Mesenchymal stem cell (in vitro differentiated cells and primary cell): Measurements from ENCODE around the gene ERI3.

Source experiments
- DNase-seq: peaks from one replicate; pipeline ENCODE4 v3.0.0-alpha.2; 2013
- H2AFZ ChIP-seq: one replicate; pipeline ENCODE4 v1.6.1; 2013; ENCODE audit warnings: low read depth, mild to moderate bottlenecking, control low read depth, inconsistent platforms, low read length, moderate library complexity
- H2AK5ac ChIP-seq: 2 replicates; pipeline ENCODE4 v1.6.1; 2013; ENCODE audit warnings: low read length, moderate library complexity, mild to moderate bottlenecking, inconsistent platforms; ENCODE audit not compliant: severe bottlenecking
- H2BK120ac ChIP-seq: one replicate; pipeline ENCODE4 v1.6.1; 2013; ENCODE audit warnings: low read depth, mild to moderate bottlenecking, inconsistent platforms, low read length, moderate library complexity
- H2BK12ac ChIP-seq, 2 experiments: one replicate each; pipeline ENCODE4 v1.6.1; 2013; ENCODE audit warnings: inconsistent platforms in 2 of 2, low read length in 2 of 2, mild to moderate bottlenecking in 2 of 2, moderate library complexity in 2 of 2, control low read depth in 1 of 2
- H2BK15ac ChIP-seq: one replicate; pipeline ENCODE4 v1.6.1; 2013; ENCODE audit warnings: mild to moderate bottlenecking, low read depth, inconsistent platforms; ENCODE audit not compliant: poor library complexity, severe bottlenecking
- H2BK5ac ChIP-seq: 2 replicates; pipeline ENCODE4 v1.6.1; 2013; ENCODE audit warnings: low read depth, mild to moderate bottlenecking, low read length, control low read depth, inconsistent platforms; ENCODE audit not compliant: poor library complexity, severe bottlenecking
- H3K14ac ChIP-seq, 2 experiments: one replicate each; pipeline ENCODE4 v1.6.1; 2013; ENCODE audit warnings: inconsistent platforms in 2 of 2, low read length in 2 of 2, control low read depth in 1 of 2, mild to moderate bottlenecking in 1 of 2, moderate library complexity in 1 of 2
- H3K18ac ChIP-seq, 2 experiments: one replicate each; pipeline ENCODE4 v1.6.1; 2013; ENCODE audit warnings: inconsistent platforms in 2 of 2, low read length in 2 of 2, control low read depth in 1 of 2, low read depth in 1 of 2, mild to moderate bottlenecking in 1 of 2
- H3K23ac ChIP-seq, 2 experiments: one replicate each; pipeline ENCODE4 v1.6.1; 2013; ENCODE audit warnings: inconsistent platforms in 2 of 2, low read length in 2 of 2, mild to moderate bottlenecking in 2 of 2, moderate library complexity in 2 of 2, control low read depth in 1 of 2
- H3K27ac ChIP-seq: 2 replicates; pipeline ENCODE4 v1.5.1; 2013; ENCODE audit warnings: mild to moderate bottlenecking, moderate library complexity, low read length, control low read depth, inconsistent platforms; ENCODE audit not compliant: poor library complexity, severe bottlenecking
- H3K27me3 ChIP-seq, 2 experiments: 2 replicates each; pipeline versions ENCODE4 v1.6.1 to v1.7.0; 2013; ENCODE audit warnings: low read length in 2 of 2, mild to moderate bottlenecking in 2 of 2, moderate library complexity in 2 of 2, control low read depth in 1 of 2, inconsistent platforms in 1 of 2; ENCODE audit not compliant: control insufficient read depth in 1 of 2, insufficient read depth in 1 of 2
- H3K36me3 ChIP-seq, 2 experiments: 2 replicates each; pipeline versions ENCODE4 v1.6.1 to v1.7.0; 2013; ENCODE audit warnings: low read length in 2 of 2, control low read depth in 1 of 2, inconsistent platforms in 1 of 2, low read depth in 1 of 2, mild to moderate bottlenecking in 1 of 2; ENCODE audit not compliant: insufficient read depth in 2 of 2, control insufficient read depth in 1 of 2
- H3K4ac ChIP-seq, 2 experiments: one replicate each; pipeline ENCODE4 v1.6.1; 2013; ENCODE audit warnings: inconsistent platforms in 2 of 2, low read length in 2 of 2, mild to moderate bottlenecking in 2 of 2, moderate library complexity in 2 of 2, control low read depth in 1 of 2, low read depth in 1 of 2
- H3K4me1 ChIP-seq: 2 replicates; pipeline ENCODE4 v1.6.1; 2013; ENCODE audit warnings: low read depth, low read length, control low read depth; ENCODE audit not compliant: control insufficient read depth, insufficient read depth
- H3K4me2 ChIP-seq: 2 replicates; pipeline ENCODE4 v1.6.1; 2013; ENCODE audit warnings: low read length, mild to moderate bottlenecking, inconsistent platforms; ENCODE audit not compliant: poor library complexity, severe bottlenecking
- H3K4me3 ChIP-seq, 2 experiments: 2 replicates each; pipeline versions ENCODE4 v1.5.1 to v1.7.0; 2013; ENCODE audit warnings: low read length in 2 of 2, mild to moderate bottlenecking in 2 of 2, control low read depth in 1 of 2, low read depth in 1 of 2; ENCODE audit not compliant: insufficient read depth in 1 of 2
- H3K79me1 ChIP-seq: replicated peaks from 2 replicates; pipeline ENCODE4 v1.6.1; 2013; ENCODE audit warnings: mild to moderate bottlenecking, control low read depth, low read length, inconsistent platforms; ENCODE audit not compliant: poor library complexity, severe bottlenecking
- H3K9ac ChIP-seq: 2 replicates; pipeline ENCODE4 v1.7.0; 2013; ENCODE audit warnings: mild to moderate bottlenecking, low read length, moderate library complexity
- H3K9me3 ChIP-seq: 2 replicates; pipeline ENCODE4 v1.7.0; 2013; ENCODE audit warnings: mild to moderate bottlenecking, low read length; ENCODE audit not compliant: control insufficient read depth
- H4K8ac ChIP-seq: one replicate; pipeline ENCODE4 v1.6.1; 2013; ENCODE audit warnings: inconsistent platforms, mild to moderate bottlenecking, low read length, moderate library complexity
- H4K91ac ChIP-seq: one replicate; pipeline ENCODE4 v1.6.1; 2013; ENCODE audit warnings: mild to moderate bottlenecking, low read length, inconsistent platforms
- WGBS: methylation state at CpG from one replicate; pipeline ENCODE4 v1.1.7; 2013; ENCODE audit warnings: mixed read lengths; 5-methylcytosine and 5-hydroxymethylcytosine counted together

ERI3 gene

DNA sequence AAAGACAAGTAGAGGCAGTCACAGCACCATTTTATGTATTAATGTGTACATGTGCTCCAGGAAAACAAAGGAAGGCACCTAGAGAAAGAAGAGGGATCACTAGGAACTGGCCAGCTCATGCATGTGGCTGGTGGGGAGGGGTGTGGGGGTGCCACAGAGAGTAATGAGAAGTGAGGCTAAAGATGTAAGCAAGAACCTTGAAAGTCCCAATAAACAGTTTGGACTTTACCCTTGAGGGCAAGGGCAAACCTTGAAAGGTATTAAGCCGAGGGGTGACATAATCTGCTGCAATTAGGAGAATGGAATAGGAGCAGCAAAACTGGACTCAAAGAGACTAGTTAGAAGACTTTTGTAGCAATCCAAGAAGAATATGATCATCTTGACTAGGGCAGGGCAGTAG, 51.5 kb downstream of the ERI3 start:
- Histone ChIP-seq H2AFZ (no peak overlapping the region), H3K9me3 (no peaks in the 10 kb centered on the region), H3K27ac (no peak overlapping the region), H2BK120ac (no peak overlapping the region), H3K27me3 (no peaks in the 10 kb centered on the region), H4K91ac (no peak overlapping the region), H3K9ac (no peak overlapping the region), H3K36me3 (peaks cover 62 to 81% of the 10 kb centered on the region in 2 experiments), H3K14ac (no peak overlapping the region), H3K4me1 (no peaks in the 10 kb centered on the region), H2AK5ac (no peak overlapping the region), H3K4ac (no peak overlapping the region), H3K18ac (no peak overlapping the region), H4K8ac (no peak overlapping the region), H2BK5ac (no peak overlapping the region), H3K79me1 (peaks cover 11% of the 10 kb centered on the region), H2BK15ac (no peak overlapping the region), H3K4me3 (no peak overlapping the region), H3K4me2 (no peak overlapping the region), H2BK12ac (no peak overlapping the region), H3K23ac (no peak overlapping the region)
- 95% methylated on average over 1 of the region's 1 CpG for WGBS
- DNase-seq = no peak

DNA sequence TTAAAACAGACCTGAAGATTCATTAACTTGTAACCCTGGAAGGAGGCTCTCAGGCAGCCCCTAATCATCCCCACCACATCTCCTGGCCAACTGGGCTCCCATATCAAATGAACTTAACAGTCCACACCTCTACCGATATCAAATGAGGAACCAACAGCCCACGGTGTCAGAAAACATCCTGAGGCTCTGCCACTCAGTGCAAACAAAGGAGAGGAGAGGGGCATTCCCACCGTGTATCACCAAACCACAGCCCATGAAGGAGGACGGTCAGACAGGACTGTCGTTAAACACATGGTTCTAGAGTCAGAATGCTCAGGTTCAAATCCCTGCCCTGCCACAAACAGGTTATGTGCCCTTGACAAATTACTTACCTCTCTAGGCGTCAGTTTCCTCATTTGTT, 52.5 kb downstream of the ERI3 start:
- H2BK120ac ChIP-seq = no peak overlapping the region

DNA sequence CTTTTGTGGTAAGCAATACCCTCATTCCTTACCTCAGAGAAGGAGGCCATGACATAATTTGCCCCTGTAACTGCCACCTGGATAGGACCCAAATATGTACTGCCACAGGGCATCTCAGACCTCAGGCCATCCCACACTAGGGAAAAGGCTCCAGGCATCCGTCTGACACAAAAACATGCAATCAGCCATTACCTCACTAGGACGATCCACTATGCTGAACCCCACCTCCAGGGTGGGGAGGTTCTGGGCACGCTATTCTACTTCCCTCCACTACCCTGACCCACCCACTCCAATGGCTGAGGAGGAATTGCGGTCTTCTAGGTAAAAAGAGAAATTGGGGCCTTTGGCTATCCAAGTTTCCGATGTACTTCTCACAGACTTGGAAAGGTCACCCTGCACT, 53.6 kb downstream of the ERI3 start:
- no peak overlapping the region for H3K9ac ChIP-seq
- no peak overlapping the region for H3K23ac ChIP-seq
- no peak overlapping the region for H2BK5ac ChIP-seq
- no peak overlapping the region for H2BK120ac ChIP-seq
- WGBS = 96% methylated on average over 4 of the region's 5 CpGs
- H2AFZ ChIP-seq = no peak overlapping the region
- H3K4me3 ChIP-seq = no peak overlapping the region
- no peak overlapping the region for H3K4me2 ChIP-seq
- no peak overlapping the region for H3K18ac ChIP-seq
- no peaks in the 10 kb centered on the region for H3K27me3 ChIP-seq
- no peak overlapping the region for H2BK15ac ChIP-seq
- peaks cover 12% of the 10 kb centered on the region for H3K79me1 ChIP-seq
- no peak overlapping the region for H4K91ac ChIP-seq
- H3K4ac ChIP-seq = no peak overlapping the region
- DNase-seq = no peak
- H3K4me1 ChIP-seq = no peaks in the 10 kb centered on the region
- no peak overlapping the region for H4K8ac ChIP-seq
- H2BK12ac ChIP-seq = no peak overlapping the region
- peaks cover 60 to 79% of the 10 kb centered on the region in 2 experiments for H3K36me3 ChIP-seq
- H3K14ac ChIP-seq = no peak overlapping the region
- H3K27ac ChIP-seq = no peak overlapping the region
- H3K9me3 ChIP-seq = no peaks in the 10 kb centered on the region
- no peak overlapping the region for H2AK5ac ChIP-seq

More for the DNA sequence above, 52.5 kb downstream of the ERI3 start:
- Histone ChIP-seq H4K91ac (no peak overlapping the region), H2BK5ac (no peak overlapping the region), H3K9ac (no peak overlapping the region), H3K9me3 (no peaks in the 10 kb centered on the region), H3K18ac (no peak overlapping the region), H2AFZ (no peak overlapping the region), H3K4me3 (no peak overlapping the region), H2BK12ac (no peak overlapping the region), H3K27ac (no peak overlapping the region), H3K36me3 (peaks cover 61 to 79% of the 10 kb centered on the region in 2 experiments), H3K79me1 (peaks cover 12% of the 10 kb centered on the region), H3K27me3 (no peaks in the 10 kb centered on the region), H3K4me2 (no peak overlapping the region), H4K8ac (no peak overlapping the region), H3K14ac (no peak overlapping the region), H3K4me1 (no peaks in the 10 kb centered on the region), H2AK5ac (no peak overlapping the region), H3K23ac (no peak overlapping the region), H3K4ac (no peak overlapping the region), H2BK15ac (no peak overlapping the region)
- WGBS = 98% methylated on average over 4 of the region's 6 CpGs
- DNase-seq = no peak

DNA sequence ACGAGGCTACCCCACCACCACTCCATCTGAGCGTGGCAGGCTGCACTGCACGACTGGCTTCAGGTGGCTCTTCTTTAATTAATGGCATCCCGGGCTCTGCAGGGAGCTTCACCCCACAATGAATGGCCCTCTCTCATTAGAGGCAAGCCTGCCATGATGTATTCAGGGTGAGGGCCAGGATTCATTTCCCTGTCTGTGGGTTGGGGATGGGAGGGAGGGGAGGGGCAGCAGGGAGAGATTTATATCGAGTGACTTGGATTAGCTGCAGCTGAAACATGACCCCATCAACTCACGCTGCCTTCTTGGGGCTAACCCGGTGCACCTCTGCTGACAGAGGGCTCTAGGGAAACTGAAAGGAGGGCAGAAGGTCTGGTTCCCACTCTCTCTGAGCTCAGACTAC, 54.2 kb downstream of the ERI3 start:
- Histone ChIP-seq H3K9ac (no peak overlapping the region), H3K79me1 (peaks cover 10% of the 10 kb centered on the region), H2AK5ac (no peak overlapping the region), H3K14ac (no peak overlapping the region), H3K4me1 (no peaks in the 10 kb centered on the region), H3K27ac (no peak overlapping the region), H3K4ac (no peak overlapping the region), H3K23ac (no peak overlapping the region), H3K18ac (no peak overlapping the region), H3K4me2 (no peak overlapping the region), H3K9me3 (no peaks in the 10 kb centered on the region), H3K4me3 (no peak overlapping the region), H4K8ac (no peak overlapping the region), H2BK120ac (no peak overlapping the region), H3K36me3 (peaks cover 60 to 79% of the 10 kb centered on the region in 2 experiments), H4K91ac (no peak overlapping the region), H2BK5ac (no peak overlapping the region), H2AFZ (no peak overlapping the region), H3K27me3 (no peaks in the 10 kb centered on the region), H2BK15ac (no peak overlapping the region), H2BK12ac (no peak overlapping the region)
- no peak for DNase-seq
- 87% methylated on average over 7 of the region's 7 CpGs for WGBS
